GM21528 (cell line): ENCODE results near the gene CSMD2.
"Not testable (repeated sequence)": the region's sequence is repeated elsewhere in the genome, so short reads cannot be mapped to it uniquely, and the experiment has no call there.

Source experiments
- ATAC-seq: cut with Tn5 transposase; IDR thresholded peaks from one replicate; pipeline ENCODE4 v1.9.1; 2021; ENCODE audit warnings: mild to moderate bottlenecking, moderate library complexity; ENCODE audit not compliant: unreplicated experiment, low FRiP score

Gene CSMD2

GRCh38 chr1:34164771-34165391, at the start of gene CSMD2:
Gene CSMD2, minus strand, starts transcription at chr1:34165230. Its CDS starts 133 bp downstream, at chr1:34165097.
- no peak for ATAC-seq

DNA sequence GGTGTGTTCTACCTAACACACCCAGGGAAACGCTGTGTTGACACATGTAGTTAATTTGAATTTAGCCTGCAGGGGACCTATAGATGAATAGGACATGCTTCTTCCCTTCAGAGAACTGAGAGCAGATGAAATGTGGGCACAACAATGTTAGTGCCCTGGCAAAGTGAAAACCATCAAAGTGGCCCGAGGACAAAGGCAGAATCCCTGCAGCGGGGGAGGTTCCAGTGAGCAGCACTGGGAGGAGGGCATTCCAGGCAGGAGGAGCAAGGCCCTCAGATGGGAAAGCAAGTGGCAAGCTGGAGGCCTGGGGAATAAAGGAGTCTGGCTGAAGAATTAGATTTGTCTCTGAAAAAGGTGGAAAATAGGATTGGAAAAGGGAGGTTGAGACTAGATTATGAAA, 48.9 kb upstream of the CSMD2 start:
- ATAC-seq, result no peak

DNA sequence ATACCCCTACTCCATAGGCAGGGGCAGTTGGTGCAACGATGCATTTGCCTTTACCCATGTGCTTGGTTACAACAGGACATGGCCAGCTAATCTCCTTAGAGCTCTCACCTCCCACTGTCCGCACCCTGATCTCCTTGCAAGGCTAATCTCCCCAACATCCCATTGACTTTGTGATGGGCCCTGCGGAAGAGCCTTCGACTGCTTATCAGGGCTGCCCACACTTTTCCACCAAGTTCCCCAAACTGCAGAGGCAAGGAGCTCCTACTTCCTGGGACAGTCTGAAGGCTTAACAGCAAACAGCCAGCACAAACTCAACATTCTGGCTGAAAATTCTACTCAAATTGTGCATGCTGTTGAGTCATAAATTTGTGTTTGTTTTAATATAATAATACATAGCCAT, 47.6 kb upstream of the CSMD2 start:
- ATAC-seq, result no peak

DNA sequence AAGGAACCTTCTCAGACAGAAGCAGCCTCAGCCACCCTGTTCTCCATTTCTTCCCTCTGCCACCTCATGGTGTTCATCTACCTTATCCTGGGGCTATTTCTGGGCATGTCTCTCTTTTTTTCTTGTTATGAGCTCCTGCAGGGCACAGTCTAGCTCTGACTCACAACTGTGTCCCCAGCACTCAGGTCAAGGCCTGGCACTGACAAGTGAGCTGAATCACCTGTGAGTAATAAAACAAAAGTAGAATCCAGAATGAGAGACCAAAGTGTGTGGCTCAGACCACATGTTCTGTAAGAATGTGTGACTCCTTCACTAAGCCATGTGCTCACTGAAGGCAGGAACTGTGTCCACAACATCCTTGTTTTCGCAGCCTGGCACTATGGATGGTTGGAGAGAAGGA, 34.9 kb upstream of the CSMD2 start:
- ATAC-seq, result no peak

DNA sequence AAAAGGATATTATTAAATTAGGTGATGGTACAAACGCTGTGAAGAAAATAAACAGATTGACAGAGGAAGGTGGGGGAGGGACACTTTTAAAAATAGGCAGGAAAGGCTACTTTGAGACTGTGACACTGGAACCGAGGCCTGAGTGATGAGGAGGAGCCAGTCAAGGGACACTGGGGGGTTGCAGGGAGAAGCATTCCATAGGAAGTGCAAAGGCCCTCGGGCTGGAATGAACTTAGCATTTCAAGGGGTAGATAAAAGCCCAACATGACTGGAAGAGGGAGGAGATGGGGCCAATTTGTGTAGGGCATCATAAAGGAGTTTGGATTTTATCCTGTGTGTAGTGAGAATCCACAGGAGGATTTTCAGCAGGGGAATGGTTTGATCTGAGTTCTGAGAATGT, 27.6 kb upstream of the CSMD2 start:
- no peak for ATAC-seq

DNA sequence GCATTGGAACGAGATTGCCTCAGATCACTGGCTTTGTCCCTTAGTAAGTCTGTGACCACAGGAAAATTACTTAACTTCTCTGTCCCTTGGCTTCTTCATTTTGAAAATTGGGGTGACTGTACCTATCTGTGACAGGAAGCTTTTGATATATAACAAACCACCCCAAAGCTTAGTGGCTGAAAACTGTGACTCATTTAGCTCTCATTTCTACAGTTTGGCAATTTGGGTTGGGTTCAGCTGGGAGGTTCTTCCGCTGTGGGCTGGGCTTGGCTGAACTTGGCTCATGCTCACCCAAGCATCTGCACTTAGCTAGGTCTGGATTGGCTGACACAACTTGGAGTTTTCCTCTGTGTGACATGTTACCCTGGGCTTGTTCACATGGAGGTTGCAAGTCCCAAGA, 25.7 kb upstream of the CSMD2 start:
- no peak for ATAC-seq

DNA sequence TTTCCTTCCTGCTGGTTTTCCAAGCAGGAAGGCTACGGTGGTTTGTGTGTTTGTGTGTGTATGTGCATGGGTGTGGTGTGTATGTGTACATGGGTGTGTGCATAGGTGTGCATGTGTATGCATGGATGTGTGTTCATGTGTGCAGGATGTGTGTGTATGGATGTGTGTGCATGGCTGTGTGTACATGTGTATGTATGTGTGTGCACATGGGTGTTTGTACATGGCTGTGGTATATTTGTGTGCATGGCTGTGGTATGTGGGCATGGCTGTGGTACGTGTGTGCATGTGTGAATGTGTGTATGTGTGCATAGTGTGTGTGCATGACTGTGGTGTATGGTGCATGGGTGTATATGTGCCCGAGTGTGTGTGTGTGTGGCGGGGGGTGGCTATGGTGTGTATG, 24.0 kb upstream of the CSMD2 start:
- no peak for ATAC-seq

DNA sequence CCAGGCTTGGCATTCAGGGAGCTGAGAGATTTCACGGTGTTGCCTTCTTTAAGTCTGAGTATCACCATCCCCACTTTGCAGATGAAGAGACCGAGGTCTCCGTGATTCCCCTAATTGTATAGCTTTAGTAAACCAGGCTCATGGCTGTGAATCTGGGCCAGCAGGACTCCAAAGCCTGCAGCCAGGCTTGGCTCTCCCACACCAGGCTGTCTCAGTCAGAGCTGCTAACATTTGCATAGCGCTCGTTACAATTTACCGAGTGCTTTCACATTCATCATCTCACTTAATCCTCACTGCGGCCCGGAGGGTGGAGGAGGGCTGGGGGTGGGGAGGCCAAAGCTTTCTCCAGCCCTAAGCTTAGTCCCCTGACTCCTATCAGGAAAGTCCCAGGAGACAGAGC, 23.4 kb upstream of the CSMD2 start:
- no peak for ATAC-seq

- no peak for ATAC-seq
Measured at GRCh38 chr1:34186741-34187494, 21.9 kb upstream of the CSMD2 start.

DNA sequence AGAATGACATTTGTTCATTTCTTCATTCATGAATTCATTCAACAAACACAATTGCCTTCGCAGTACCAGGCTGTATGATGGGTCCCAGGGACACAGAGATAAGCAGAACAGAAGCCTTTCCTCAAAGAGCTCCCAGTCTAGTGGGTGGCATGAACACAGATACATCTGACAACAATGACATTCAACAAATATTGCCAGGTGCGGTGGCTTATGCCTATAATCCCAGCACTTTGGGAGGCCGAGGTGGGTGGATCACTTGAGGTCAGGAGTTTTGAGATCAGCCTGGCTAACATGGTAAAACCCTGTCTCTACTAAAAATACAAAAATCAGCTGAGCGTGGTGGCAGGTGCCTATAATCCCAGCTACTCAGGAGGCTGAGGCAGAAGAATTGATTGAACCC, 18.4 kb upstream of the CSMD2 start:
- ATAC-seq, result not testable (repeated sequence)

- ATAC-seq, result no peak
Measured at GRCh38 chr1:34178072-34178471, 13.0 kb upstream of the CSMD2 start.

DNA sequence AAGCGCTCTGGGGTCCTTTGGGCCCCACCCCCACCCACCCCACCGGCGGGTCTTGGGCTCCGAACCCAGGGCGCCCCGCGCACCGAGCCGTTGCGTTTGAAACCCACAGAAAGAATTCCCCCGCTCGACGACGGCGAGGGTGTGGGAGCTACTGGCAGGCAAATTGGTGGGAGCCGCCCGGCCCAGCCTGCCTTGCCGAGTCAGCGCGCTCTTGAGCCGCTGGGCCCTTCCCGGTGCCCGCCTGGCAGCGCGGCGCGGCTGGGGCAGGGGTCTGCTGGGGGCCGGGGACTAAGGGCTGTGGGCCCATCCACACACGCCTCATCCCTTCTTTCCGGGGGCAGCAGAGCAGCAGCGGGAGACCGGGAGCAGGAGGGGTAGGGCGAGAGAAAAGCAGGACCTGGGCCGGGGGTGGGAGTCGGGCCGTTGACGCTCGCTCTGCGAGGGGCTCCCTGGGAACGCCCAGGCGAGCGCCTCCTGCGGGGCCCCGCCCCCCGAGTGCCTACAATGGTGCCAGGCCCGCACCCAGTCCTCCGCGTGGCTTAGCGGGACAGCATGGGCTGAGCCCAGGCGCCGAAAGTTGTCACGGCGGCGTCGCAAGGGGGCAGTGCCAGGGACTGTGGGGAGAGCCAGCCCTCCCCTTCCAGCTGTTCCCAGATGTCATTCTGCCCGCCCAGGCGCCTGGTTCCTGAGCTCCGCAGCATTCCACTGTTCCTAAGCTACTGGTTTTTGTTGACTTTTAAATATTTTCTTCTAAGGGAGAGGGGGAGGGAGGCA, 12.0 kb upstream of the CSMD2 start, which contains the start of gene C1orf94:
C1orf94 (plus strand) TSS at position 78 of the 774 bp plus-strand sequence. CDS start 883 bp downstream, outside the sequence.
- no peak for ATAC-seq

GRCh38 chr1:34175744-34176143, 10.7 kb upstream of the CSMD2 start:
- no peak for ATAC-seq

DNA sequence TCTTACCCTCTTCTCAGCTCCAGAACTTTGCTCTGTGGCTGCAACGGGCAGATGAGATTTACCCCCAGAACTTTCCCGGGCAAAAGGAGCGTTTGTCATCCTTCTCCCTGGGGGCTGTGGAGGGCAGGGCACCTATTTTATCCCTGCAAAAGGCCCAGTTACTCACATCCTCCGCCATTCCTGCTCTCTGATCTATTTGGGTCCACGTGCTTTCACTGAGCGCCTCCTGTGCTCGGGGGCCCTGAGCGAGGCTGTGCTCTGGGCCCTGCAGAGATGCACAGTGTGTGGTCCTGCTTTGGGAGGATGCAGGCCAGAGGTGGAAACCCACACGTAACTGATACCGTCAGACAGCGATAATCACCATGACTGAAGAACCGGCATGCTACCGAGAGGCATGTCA, 2.4 kb upstream of the CSMD2 start:
- ATAC-seq, result no peak

GRCh38 chr1:34166625-34167361, 1.8 kb upstream of the CSMD2 start:
- ATAC-seq, result no peak

DNA sequence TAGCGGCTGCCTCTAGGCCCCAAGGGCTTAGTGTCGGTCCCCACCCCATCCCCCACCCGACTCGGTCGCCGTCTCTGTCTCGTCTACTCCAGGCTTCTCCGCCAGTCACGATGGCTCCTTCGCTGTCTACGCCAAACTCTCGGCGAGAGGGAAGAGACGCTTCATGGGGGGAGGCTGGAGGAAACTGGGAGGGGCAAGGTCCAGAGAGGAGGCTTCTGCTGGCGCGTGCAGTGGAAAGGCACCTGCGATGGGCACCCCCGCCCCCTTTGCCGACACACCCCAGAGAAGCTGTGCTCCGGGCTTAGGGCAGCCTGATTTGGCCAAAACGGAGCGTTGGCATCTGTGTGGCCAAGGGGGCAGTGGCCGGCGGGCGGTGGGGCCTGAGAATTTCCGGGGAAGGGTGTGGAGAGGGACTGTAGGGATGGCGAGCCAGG, 1.2 kb upstream of the CSMD2 start:
- ATAC-seq, result no peak

GRCh38 chr1:34165422-34165921, 442 bp upstream of the CSMD2 start:
- ATAC-seq, result no peak

GRCh38 chr1:34163792-34164731, 968 bp downstream of the CSMD2 start:
- ATAC-seq, result no peak
